HCT116 (cell line): ENCODE data around the gene ADAM17. TPM values are rescaled to one million over a fixed set of nuclear protein-coding genes. Genes with fewer than 3 reads are reported as not detected.

ENCODE experiments used
- ATAC-seq: fragments of 200-7000 bp; cut with Tn5 transposase; 2 replicates; pipeline ENCODE4 v1.9.1; 2020; ENCODE audit warnings: mild to moderate bottlenecking, moderate library complexity
- BruUV-seq: library from RNA; stranded (reverse); fragments of 400-500 nt; replicated peaks from 2 replicates; lab custom pipeline; 2021; lab: Mats Ljungman, UMichigan
- CTCF ChIA-PET: fragments of 300-600 bp; sonication (Branson Sonifier 250); formaldehyde crosslinking; loops from one replicate; lab custom pipeline; 2021; ENCODE audit warnings: antibody characterized with exemption; lab: Charles Lee
- POLR2A ChIA-PET: fragments of 300-600, 350-600 bp; sonication (Branson Sonifier 250); formaldehyde crosslinking; loops from one replicate; lab custom pipeline; 2021; ENCODE audit warnings: antibody characterized with exemption; lab: Charles Lee
- RAD21 ChIA-PET, 2 experiments: fragments of 300-600 bp; sonication (Branson Sonifier 250); formaldehyde crosslinking; loops; one replicate each; lab custom pipeline; 2023; ENCODE audit warnings: low total read pairs in 2 of 2; ENCODE audit not compliant: uncharacterized antibody in 2 of 2, unreplicated experiment in 2 of 2, low non-redundant PET in 1 of 2; lab: Charles Lee
- DNase-seq: peaks from one replicate; pipeline ENCODE4 v3.0.0-alpha.2; 2010; ENCODE audit warnings: low read depth, low spot score
- H2AFZ ChIP-seq: fragments of 200-600 bp; shearing (Covaris generic), sonication (generic); 2 replicates; pipeline ENCODE4 v1.6.1; 2017; ENCODE audit warnings: low read depth, mixed run types, mixed read lengths, antibody characterized with exemption, low read length; ENCODE audit not compliant: poor library complexity, severe bottlenecking
- H3K27ac ChIP-seq: 2 replicates; pipeline ENCODE4 v1.5.1; 2012; ENCODE audit warnings: low read depth, low read length
- H3K27me3 ChIP-seq: fragments of 200-600 bp; sonication (generic); 2 replicates; pipeline ENCODE4 v1.6.1; 2016; ENCODE audit warnings: mixed run types, low read length, mixed read lengths; ENCODE audit not compliant: insufficient read depth
- H3K36me3 ChIP-seq, 2 experiments: fragments of 200-500 bp in 1 of 2; fragments of 200-600 bp in 1 of 2; sonication (Bioruptor generic) in 1 of 2; sonication (generic) in 1 of 2; 2 replicates each; pipeline versions ENCODE4 v1.5.1 to v1.6.1; 2014 to 2016; ENCODE audit warnings: low read length in 2 of 2, inconsistent platforms in 1 of 2, mixed read lengths in 1 of 2, mixed run types in 1 of 2; ENCODE audit not compliant: insufficient read depth in 2 of 2, control insufficient read depth in 1 of 2
- H3K4me1 ChIP-seq, 2 experiments: fragments of 200-600 bp in 1 of 2; sonication (generic) in 1 of 2; 2 replicates each; pipeline versions ENCODE4 v1.5.1 to v1.6.1; 2012 to 2017; ENCODE audit warnings: low read length in 2 of 2, inconsistent platforms in 1 of 2, mild to moderate bottlenecking in 1 of 2, mixed read lengths in 1 of 2, mixed run types in 1 of 2, moderate library complexity in 1 of 2; ENCODE audit not compliant: insufficient read depth in 2 of 2, control insufficient read depth in 1 of 2
- H3K4me2 ChIP-seq: fragments of 200-600 bp; sonication (generic); 2 replicates; pipeline ENCODE4 v1.6.1; 2017; ENCODE audit warnings: mixed run types, low read length, mixed read lengths
- H3K4me3 ChIP-seq, 2 experiments: fragments of 200-600 bp in 1 of 2; sonication (generic) in 1 of 2; replicated peaks in 1 of 2; 2 replicates each; pipeline ENCODE4 v1.5.1; 2011 to 2016; ENCODE audit warnings: low read length in 2 of 2, control low read depth in 1 of 2, low read depth in 1 of 2, mild to moderate bottlenecking in 1 of 2, mixed read lengths in 1 of 2, mixed run types in 1 of 2
- H3K79me2 ChIP-seq: fragments of 200-600 bp; sonication (generic); 2 replicates; pipeline ENCODE4 v1.6.1; 2017; ENCODE audit warnings: mild to moderate bottlenecking, mixed run types, low read length, moderate library complexity, mixed read lengths; ENCODE audit not compliant: insufficient read depth
- H3K9ac ChIP-seq: fragments of 200-600 bp; sonication (generic); 2 replicates; pipeline ENCODE4 v1.6.1; 2016; ENCODE audit warnings: low read length, mixed read lengths
- H3K9me2 ChIP-seq: fragments of 200-600 bp; sonication (generic), shearing (Covaris generic); 2 replicates; pipeline ENCODE4 v1.6.1; 2017; ENCODE audit warnings: mixed run types, mild to moderate bottlenecking, moderate library complexity; ENCODE audit not compliant: insufficient read depth
- H3K9me3 ChIP-seq, 2 experiments: fragments of 200-500 bp in 1 of 2; fragments of 200-600 bp in 1 of 2; sonication (Bioruptor generic) in 1 of 2; sonication (generic) in 1 of 2; 2 replicates each; pipeline ENCODE4 v1.6.1; 2014 to 2017; ENCODE audit warnings: low read length in 2 of 2, mixed read lengths in 2 of 2, inconsistent platforms in 1 of 2, low read depth in 1 of 2, mild to moderate bottlenecking in 1 of 2, mixed run types in 1 of 2, moderate library complexity in 1 of 2; ENCODE audit not compliant: control insufficient read depth in 1 of 2, insufficient read depth in 1 of 2
- H4K20me1 ChIP-seq: fragments of 200-600 bp; sonication (generic), shearing (Covaris generic); 2 replicates; pipeline ENCODE4 v1.6.1; 2017; ENCODE audit warnings: mixed run types, mild to moderate bottlenecking, moderate library complexity; ENCODE audit not compliant: insufficient read depth
- CBX3 ChIP-seq: IDR thresholded peaks from 2 replicates; pipeline ENCODE4 v1.6.1; 2012; ENCODE audit warnings: low read depth
- ELF1 ChIP-seq: IDR thresholded peaks from 2 replicates; pipeline ENCODE4 v1.6.1; 2012; ENCODE audit warnings: low read depth, borderline replicate concordance
- EZH2phosphoT487 ChIP-seq: fragments of 200-600 bp; IDR thresholded peaks from 2 replicates; pipeline ENCODE4 v1.6.1; 2018; ENCODE audit warnings: antibody characterized with exemption, borderline replicate concordance
- FOSL1 ChIP-seq: IDR thresholded peaks from 2 replicates; pipeline ENCODE4 v1.6.1; 2012; ENCODE audit warnings: low read depth
- POLR2AphosphoS5 ChIP-seq: IDR thresholded peaks from 2 replicates; pipeline ENCODE4 v1.6.1; 2011; ENCODE audit warnings: mild to moderate bottlenecking, low read depth, low read length, moderate library complexity
- SIN3A ChIP-seq: IDR thresholded peaks from 2 replicates; pipeline ENCODE4 v1.6.1; 2012; ENCODE audit warnings: low read depth
- YY1 ChIP-seq: IDR thresholded peaks from 2 replicates; pipeline ENCODE4 v1.6.1; 2011; ENCODE audit warnings: low read length, low read depth, moderate library complexity, mild to moderate bottlenecking; ENCODE audit not compliant: insufficient replicate concordance; ENCODE audit errors: extremely low read depth
- ZFX ChIP-seq: fragments of 450-650 bp; IDR thresholded peaks from 2 replicates; pipeline ENCODE4 v1.6.1; 2017
- intact Hi-C: fragments of 100-400 bp; cut with micrococcal nuclease; formaldehyde crosslinking; loops from 2 replicates; pipeline ENCODE4 v1.10.0; 2022
- total RNA-seq: library from RNA; stranded (reverse); gene quantifications from one replicate; pipeline ENCODE4 v1.2.1, GENCODE V29; 2021; ENCODE audit not compliant: unreplicated experiment

The ADAM17 gene
- total RNA-seq, 1 experiment from 2014 or later: 39.2 TPM

GRCh38 chr2:9440058-9440727 lies 115.4 kb downstream of the ADAM17 start:
- BruUV-seq: no TSS peak
- H3K9me3 ChIP-seq: no peaks in the 10 kb centered on the region
- RAD21 ChIA-PET: no interaction called here

DNA sequence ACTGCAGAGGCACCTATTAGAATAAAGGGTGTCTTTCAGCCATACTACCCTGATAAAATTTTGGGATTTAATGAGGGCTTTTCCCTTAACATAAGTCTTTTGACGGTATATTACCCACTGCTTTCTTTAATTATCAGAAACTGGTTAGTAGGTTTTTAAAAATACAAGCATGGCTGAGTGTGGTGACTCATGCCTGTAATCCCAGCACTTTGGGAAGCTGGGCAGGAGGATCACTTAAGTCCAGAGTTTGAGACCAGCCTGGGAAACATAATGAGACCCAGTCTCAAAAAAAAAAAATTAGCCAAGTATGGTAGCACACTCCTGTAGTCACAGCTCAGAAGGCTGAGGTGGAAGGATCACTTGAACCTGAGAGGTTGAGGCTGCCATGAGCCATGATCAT lies 116.1 kb downstream of the ADAM17 start:
- peaks cover 24 to 34% of the 10 kb centered on the region in 2 experiments; a peak in 3 of 4 replicates for H3K36me3 ChIP-seq
- no peak overlapping the region for H2AFZ ChIP-seq
- no peaks in the 10 kb centered on the region for H3K4me1 ChIP-seq
- no peaks in the 10 kb centered on the region for H3K27me3 ChIP-seq
- H3K79me2 ChIP-seq: no peaks in the 10 kb centered on the region
- RAD21 ChIA-PET: no interaction called here
- H3K27ac ChIP-seq: no peak overlapping the region
- H3K9me3 ChIP-seq: no peaks in the 10 kb centered on the region
- BruUV-seq: no TSS peak
- H3K4me3 ChIP-seq: no peak overlapping the region
- no peak for DNase-seq
- no peak overlapping the region for H3K4me2 ChIP-seq
- no peaks in the 10 kb centered on the region for H3K9me2 ChIP-seq
- intact Hi-C loops: no loop called here
- TF ChIP-seq CBX3: no peak
- TF ChIP-seq EZH2phosphoT487: no peak
- TF ChIP-seq POLR2AphosphoS5: no peak
- TF ChIP-seq SIN3A: no peak
- no peak for TF ChIP-seq ZFX
- no peak for TF ChIP-seq ELF1
- no peak for TF ChIP-seq FOSL1
- TF ChIP-seq, all 23 proteins: peak for 0
- ChIA-PET CTCF (no interaction called here), POLR2A (no interaction called here)
- no peak overlapping the region for H3K9ac ChIP-seq
- no peaks in the 10 kb centered on the region for H4K20me1 ChIP-seq
- no peak for ATAC-seq

More at GRCh38 chr2:9440058-9440727, 115.4 kb downstream of the ADAM17 start:
- Histone ChIP-seq H3K27ac (no peak overlapping the region), H3K79me2 (no peaks in the 10 kb centered on the region), H4K20me1 (no peaks in the 10 kb centered on the region), H3K4me2 (no peak overlapping the region), H3K4me3 (no peak overlapping the region), H3K36me3 (peaks cover 24 to 37% of the 10 kb centered on the region in 2 experiments; a peak in 3 of 4 replicates), H3K4me1 (no peaks in the 10 kb centered on the region), H3K27me3 (no peaks in the 10 kb centered on the region), H2AFZ (no peak overlapping the region), H3K9ac (no peak overlapping the region), H3K9me2 (no peaks in the 10 kb centered on the region)
- CTCF ChIA-PET: no interaction called here
- ATAC-seq (no peak), DNase-seq (no peak)
- TF ChIP-seq FOSL1 (no peak), YY1 (no peak)
- intact Hi-C loops: no loop called here
- POLR2A ChIA-PET: no interaction called here

Other genes starting within 250 kb of the ADAM17 start
- 86.9 TPM for gene ITGB1BP1, start 132.3 kb downstream of the ADAM17 start, total RNA-seq
- 68.5 TPM for gene CPSF3, start 132.2 kb downstream of the ADAM17 start, total RNA-seq
- gene IAH1, start 81.3 kb downstream of the ADAM17 start, total RNA-seq: 35.1 TPM
- 365 TPM for gene YWHAQ, start 75.2 kb upstream of the ADAM17 start, total RNA-seq